HuH-7.5 (cell line): ENCODE measurements around the gene AXIN1.
"Not testable (repeated sequence)": the region's sequence is repeated elsewhere in the genome, so short reads cannot be mapped to it uniquely, and the experiment has no call there.

Source experiments
- DNase-seq: peaks from one replicate; pipeline ENCODE4 v3.0.0; 2011; ENCODE audit warnings: low spot score

AXIN1 gene

DNA sequence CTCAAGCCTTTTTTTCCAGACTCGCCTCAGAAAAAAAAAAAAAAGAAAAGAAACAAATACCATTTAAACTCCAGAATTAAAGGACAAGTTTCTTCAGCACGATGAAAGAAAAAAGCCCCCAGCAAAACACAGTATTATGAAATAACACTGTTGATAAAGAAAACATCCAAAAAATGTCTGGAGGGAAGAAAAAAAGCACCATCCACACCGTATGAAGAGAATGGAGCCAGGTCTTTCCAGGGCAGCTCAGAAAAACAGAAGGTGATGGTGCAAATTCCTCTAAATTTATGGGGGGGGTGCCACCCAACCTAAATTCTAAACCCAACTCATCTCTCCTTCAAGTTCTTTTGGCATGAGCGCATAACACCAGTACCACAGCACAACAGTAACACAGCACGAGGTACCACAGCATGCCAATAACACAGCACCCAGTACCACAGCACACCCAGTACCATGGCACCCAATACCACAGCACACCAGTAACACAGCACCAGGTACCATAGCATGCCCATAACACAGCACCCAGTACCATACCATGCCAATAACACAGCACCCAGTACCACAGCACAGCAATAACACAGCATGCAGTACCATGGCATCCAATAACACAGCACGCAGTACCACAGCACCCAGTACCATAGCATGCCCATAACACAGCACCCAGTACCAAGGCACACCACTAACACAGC is 19.0 kb downstream of the AXIN1 start:
- DNase-seq: no peak

DNA sequence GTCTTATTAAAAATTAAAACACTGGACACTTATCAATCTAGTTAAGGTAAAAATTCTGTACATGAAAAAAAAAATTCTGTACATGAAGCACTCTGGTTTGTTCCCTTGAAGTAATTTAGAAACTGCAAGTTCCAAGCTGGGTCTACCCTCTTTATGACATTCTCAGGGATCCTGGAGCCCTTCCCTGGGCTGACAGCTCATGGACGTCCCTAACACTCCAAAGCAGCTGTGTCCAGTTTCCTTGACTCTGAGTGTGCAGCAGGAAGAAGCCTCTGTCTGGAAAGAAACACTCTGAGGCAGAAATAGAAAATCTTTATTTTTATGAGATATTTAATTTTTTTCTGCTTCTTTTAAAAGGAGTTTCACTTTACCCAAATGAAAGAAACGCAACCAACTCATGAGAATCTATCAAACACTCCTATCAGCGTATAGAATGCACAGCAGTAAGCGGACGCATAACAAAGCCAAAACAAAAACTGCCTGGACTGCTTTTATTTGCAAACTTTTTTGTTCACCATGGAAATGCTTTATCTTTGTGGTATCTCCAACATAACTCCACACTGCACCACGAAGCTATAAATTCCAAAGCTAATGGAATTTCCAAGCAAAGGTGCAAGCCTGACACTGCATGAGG is 21.2 kb downstream of the AXIN1 start:
- DNase-seq: not testable (repeated sequence)

DNA sequence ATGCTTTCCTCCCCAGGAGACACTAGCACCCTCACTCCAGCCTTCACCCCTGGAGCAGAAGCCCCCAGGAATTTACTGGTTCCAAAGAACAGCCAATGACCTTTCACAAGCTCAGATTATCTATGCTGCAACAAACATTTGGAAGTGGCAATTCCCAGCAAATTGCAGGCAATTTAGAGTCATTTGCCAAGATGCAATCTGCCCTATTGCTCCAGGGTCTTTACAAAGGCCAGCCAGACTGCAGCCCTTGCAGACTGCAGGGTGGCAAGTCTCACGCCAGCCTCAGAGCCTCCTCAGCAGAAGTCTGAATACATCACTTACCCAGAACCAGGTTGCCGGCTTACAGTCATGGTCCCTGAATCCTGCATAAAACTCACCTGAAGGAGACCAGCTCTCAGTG is 21.8 kb downstream of the AXIN1 start:
- no peak for DNase-seq

DNA sequence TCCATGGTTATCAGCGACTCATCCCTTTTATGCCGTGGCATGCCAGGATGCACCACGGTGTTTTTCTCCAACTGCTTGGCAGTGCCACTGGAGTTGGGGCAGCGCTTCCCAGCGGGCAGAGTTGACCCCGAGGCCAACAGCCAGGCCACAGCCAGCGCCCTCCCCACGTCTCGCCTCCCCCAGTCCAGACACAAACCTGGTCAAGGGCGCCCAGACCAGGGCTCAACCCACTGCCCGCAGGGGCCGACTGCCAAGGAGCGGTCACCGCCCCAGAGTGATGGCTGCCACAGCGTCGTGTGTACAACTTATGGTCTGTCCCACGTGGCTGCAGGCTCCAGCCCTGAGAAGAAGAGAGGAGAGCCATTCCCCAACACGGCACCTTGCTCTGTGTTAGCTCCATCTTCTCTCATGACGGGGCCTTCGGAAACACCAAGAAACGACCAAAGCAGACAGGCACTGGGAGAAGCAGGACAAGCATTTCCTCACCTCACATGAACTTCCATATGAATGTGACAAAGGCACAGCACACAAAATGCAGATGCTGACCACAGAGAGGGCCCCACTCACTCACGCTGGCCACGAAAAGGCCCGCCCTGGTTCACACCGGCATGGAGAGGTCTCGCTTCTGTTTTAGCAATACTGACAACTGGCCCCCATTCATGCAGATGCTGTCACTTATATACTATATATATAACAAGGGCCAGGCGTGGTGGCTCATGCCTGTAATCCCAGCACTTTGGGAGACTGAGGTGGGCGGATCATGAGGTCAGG is 27.0 kb downstream of the AXIN1 start:
- no peak for DNase-seq

DNA sequence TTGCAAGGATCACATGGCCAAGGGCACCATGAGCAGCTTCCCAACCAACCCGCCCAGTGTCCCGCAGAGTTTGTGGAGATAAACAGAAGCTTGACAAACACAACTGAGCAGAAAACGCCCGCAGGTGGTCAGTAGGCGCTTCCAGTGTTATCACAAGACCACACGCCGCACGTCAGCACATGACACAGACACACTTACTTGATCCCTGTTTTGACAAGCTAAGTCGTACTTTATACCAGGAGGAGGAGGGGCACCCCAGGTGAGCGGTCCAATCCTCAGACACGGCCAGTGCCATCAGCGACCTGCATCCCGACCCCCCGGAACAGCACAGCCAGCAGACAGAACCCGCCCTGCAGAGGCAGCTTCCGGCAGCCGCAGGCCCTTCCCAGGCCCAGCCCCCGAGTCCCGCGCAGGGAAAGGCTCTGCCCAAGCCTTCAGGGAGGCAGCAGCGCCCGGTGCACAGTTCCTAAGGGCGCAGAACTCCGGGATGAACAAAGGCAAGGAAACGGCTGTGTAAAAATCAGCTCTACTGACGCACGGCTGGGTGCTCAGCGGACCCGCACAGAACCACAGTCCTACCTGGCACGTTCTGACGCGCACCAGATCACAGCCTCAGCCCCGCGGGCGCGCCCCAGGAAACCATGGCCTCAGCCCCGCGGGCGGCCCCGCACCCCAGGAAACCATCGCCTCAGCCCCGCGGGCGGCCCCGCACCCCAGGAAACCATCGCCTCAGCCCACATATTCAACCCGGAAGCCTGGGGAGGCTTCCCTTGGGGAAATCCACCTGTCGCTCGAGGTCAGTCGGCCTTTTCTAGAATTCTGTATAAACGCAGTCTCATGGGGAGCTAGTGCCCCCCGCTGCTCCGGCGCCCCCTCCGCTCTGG is 27.8 kb downstream of the AXIN1 start:
- no peak for DNase-seq

DNA sequence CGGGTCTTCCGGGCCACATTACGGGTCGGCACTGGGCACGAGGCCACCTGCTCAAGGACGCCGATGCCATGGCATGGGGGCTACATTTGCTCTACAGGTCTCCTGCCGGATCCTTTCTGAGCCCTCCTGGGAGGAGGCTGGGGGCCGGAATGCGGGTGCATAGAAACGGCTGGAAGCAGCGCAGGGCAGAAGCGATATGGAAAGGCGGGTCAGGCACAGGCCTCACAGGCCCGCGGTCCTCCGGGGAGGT is 28.4 kb downstream of the AXIN1 start:
- DNase-seq: no peak

DNA sequence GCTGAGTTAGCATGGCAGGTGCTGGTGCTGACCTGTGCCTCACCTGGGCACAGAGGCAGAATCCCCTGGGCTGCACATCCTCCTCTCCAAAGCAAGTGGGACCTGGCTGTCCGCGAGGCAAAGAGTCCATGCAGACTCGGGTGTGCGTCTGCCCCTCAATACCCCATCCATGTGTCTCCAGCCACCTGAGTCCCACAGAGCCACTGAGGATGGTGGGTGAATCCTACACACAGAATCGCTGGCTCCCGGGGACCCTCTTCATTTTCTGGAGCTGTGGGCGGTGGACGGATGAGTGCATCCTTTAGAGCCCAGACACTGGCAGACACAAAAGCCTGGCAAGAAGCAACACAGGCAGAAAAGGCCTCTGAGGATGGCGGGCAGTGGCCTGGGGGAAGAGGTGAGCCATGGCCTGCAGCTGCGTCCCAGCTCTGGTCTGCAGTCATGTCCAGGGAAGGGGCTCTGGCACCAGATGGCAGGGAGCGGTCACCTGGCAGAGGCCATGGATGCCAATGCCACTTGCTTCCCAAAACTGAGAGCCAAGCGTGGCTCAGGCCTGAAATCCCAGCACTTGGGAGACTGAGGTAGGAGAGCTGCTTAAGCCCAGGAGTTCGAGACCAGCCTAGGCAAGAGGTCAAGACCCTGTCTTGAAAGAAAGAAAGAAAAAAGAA is 29.9 kb downstream of the AXIN1 start:
- DNase-seq: no peak

DNA sequence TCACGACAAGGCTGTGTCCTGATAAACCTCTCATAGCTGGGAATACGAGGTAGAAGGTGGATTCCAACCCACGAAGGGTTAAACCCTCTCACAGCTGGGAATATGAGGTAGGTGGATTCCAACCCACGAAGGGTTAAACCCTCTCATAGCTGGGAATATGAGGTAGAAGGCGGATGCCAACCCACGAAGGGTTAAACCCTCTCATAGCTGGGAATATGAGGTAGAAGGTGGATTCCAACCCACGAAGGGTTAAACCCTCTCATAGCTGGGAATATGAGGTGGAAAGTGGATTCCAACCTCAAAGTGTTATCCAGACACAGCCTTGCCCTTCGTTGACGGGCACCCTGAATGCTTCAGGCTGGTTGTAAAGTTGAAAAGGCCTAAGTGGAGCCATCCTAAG is 31.0 kb downstream of the AXIN1 start:
- no peak for DNase-seq

DNA sequence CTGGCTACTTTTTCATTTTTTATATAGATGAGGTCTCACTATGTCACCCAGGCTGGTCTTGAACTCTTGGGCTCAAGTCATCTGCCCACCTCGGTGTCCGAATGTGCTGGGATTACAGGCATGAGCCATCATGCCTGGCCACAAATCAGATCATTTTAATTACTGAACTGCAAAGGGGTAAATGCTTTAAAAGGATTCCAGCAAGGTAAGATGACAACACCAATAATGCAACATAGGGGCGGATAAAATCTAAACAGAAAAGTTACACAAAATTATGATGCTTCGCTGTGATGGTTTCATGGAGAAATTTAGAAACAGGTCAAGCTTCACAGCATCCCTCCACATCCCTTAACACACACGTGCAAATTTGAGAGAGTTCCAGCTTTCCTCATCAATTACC is 32.3 kb downstream of the AXIN1 start:
- no peak for DNase-seq

DNA sequence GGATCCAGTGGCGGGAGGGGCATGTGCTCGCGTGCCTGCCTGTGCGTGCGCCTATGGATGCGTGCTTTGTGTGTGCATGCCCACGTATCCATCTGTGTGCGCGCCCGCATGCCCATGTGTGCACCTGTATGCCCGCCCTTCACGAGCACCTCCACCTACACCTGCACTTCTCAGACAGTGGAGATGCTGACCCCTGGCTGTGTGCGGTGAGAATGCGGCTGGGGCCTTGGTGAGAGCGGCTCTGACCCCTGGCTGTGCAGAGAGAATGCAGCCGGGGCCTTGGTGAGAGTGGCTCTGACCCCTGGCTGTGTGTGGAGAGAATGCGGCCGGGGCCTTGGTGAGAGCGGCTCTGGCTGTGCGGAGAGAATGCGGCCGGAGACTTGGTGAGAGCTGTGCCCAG is 33.9 kb downstream of the AXIN1 start:
- peak; percentile 53 for DNase-seq

DNA sequence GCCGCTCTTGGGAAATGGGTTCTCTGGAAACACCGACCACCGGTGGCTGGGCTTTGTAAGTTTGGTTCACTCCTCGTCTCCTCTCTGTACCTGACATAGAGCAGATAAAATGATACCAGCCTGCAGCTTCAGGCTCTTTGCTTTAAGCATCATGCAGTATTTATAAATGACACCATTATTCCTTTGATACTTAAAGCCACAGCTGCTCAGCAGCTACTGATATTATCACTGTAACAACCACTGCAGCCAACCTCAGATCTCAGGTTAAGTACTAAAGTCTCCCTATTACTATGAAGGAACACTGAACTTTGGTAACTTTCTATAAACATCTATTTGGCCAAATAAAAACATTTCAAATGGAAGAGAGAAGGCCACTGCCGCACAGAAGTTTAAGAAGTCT is 34.9 kb downstream of the AXIN1 start:
- DNase-seq: no peak

DNA sequence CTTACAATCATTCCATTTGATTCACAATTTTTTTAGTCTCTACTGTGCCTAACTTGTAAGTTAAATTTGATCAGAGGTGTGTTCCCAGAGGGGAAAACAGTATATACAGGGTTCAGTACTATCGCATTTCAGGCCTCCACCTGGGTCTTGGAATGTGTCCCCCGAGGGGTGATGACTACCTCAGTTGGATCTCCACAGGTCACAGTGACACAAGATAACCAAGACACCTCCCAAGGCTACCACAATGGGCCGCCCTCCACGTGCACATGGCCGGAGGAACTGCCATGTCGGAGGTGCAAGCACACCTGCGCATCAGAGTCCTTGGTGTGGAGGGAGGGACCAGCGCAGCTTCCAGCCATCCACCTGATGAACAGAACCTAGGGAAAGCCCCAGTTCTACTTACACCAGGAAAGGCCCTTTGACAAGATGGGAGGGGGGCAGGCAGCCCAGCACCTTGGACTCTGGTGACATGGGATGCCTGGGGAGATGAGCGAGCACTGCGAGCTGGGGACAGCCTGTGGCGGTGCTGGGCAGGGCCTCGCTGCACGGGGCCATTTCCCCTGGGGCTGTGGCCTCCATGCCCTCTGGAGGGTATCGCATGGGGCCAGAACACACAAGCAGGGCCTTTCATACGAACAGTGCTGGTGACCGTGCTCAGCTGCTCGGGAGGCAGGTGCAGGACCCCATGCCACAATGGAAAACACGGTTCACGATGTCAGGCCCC is 35.6 kb downstream of the AXIN1 start:
- DNase-seq: no peak

DNA sequence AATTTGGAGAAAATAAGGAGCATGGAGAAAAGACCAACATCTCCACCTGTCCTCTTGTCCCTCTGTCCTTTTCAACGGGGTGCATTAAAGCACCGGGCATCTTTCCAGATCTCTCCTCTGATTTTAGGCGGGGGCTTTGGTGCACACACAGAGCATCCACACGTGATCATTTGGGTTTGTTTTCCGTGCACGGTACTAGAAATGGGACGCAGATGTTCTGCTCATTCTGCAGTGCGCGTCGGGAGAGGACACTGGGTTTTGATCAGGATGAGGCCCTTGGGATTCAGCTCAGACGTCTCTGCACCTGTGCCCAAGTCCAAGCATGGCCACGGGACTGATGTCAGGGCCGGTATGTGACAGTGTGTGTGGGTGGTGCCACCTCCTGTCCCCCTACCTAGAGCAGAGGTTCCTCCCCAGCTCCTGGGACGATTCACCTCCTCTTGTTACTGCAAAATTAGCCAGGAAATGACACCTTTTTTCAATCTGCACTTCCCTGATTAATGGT is 37.7 kb downstream of the AXIN1 start:
- DNase-seq: no peak

DNA sequence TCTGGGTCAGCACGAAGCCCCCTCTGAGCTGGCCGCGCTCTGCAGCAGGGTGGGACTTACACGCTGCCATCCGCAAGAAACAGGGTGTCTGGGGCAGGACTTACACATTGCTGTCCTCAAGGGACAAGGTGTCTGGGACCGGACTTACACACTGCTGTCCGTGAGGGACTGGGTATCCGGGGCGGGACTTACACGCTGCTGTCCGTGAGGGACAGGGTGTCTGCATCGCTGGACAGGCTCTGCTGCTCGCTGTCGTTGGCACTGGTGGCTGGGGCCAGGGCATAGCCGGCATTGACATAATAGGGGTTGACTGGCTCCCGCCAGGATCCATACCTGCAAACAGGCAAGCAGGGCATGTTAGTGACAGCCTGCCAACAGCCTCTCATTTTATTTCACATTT is 38.2 kb downstream of the AXIN1 start:
- no peak for DNase-seq

DNA sequence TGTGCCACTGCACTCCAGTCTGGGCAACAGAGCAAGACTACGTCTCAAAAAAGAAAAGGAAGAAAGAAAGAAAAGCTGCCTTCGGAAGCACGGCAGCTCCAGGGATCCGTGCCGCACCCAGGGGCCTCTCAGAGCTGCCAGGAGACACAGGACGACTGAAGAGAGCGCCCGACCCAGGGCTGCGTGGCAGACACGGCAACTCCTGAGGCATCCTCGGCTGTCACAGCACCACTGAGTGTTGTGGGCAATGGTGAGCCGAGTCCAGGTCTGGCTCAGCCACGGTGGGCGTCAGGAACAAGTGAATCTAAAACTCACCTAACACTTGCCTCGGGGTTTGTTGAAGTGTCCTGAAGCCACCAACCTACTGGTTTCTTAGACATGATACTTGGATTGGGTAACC is 40.8 kb downstream of the AXIN1 start:
- DNase-seq: no peak

DNA sequence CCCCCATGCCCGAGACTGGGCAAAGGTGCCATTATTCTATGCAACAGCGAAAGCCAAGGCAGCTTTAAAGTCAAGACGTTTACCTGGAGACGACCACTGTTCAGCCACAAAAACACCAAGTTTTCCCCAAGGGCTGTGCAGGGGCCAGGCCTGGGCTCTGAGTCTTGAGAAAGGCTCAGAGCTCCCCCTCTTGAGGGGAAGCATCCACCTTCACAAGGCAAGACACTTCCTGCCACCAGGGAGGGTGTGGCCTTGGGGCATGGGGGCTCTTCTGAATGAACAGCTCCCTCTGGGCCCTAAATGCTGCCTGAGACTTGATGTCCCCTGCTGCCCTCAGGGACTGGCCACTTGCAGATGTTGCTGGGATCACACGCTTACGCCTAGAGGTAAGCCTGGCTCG is 43.0 kb downstream of the AXIN1 start:
- no peak for DNase-seq

DNA sequence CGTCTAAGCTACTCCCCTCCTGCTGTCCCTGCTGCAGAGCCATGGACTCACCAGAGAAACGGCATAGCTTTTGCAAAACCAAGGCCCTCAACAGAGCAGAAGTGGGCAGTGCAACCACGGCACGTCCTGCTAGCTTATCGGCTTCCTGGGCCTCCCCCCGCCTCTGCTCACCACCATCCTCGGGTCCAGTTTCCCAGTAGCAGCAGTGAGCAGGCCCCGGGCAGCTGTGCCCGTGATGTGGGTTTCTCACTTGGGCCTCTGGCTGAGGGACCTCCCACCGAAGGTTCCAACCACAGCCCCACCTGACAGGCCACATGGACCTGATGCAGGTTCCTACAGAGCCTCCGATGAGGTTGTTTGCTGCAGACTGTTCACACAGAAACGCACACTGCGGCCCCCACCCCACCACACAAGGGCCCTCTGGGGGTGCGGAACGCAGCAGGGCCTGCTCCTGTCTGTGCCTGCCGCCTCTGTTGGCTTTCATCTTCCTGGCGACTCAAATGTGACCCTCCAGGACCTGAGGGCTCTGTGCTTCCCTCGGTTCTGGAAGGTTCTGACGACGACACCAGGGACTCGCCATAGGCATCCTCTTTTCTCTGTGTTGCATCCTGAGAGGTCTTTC is 44.7 kb downstream of the AXIN1 start:
- no peak for DNase-seq

DNA sequence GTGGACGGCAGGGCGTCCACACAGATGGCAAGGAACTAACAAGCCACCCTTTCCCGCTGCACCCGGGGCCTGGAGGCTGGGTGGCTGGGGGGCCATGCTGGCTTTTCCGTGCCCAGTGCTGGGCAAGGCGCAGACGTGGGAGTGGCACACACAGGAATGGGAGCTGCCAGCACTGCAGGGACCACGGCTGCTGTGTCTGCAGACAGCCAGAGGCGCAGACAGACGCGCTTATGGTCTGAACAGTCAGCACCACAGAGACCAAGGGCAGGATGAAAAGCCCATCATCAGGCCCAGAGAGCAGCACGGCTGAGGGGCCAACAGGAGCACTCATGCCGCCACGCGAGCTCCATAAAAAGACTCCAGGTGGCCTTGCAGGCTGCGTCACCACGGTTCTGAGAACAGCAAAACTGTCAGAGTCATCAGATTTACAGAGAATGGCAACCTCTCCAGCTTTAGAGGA is 45.6 kb downstream of the AXIN1 start:
- DNase-seq: no peak

DNA sequence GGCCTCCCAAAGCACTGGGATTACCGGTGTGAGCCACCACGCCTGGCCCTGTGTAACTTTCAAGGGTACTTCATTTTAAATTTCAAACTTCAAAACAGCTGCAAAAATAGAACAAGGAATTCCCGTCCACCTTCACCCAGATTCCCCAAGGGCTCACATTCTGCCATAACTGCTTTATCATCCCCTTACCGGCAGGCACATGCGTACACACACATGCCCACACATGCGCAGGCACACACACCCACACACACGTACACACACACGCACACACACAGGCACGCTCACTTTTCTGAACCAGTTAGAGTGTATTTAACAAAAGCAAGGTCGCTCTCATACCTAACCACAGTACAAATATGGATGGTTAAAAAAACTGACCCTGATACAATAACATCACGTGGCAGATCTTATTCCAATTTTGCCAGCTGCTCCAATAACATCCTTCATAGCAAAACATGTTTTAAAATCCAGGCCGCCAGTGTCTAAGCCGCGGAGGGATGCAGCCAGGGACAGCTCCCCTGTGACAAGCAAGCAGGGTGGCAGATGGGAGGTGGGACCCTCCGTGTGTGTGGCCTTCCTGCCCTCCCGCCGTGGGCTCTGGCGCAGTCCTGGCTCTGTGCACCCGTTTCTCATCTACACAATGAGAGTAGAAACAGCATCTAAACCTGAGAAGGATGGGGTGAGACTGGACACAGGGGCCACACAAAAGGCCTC is 46.5 kb downstream of the AXIN1 start:
- no peak for DNase-seq
